Measurements from ENCODE around the gene UPB1. TPM values are rescaled to one million over a fixed set of nuclear protein-coding genes. Genes with fewer than 3 reads are reported as not detected.

Gene UPB1
- total RNA-seq, 2 donors from 2014 or later = 0.52 TPM; not detected in 1

GRCh38 chr22:24542641-24543040 is 47.5 kb downstream of the UPB1 start:
- peaks cover 0 to 38% of the 10 kb centered on the region in 2 donors for H3K36me3 ChIP-seq (replicated peaks in 1 of 2; ENCODE audit: insufficient read depth in 1 of 2, low read depth in 2 of 2)
- H3K27me3 ChIP-seq = no peaks in the 10 kb centered on the region
- peak; percentile 70 for ATAC-seq
- intact Hi-C loops (cut with DNase I) = no loop called here
- H3K27ac ChIP-seq = peak overlapping the region in 3 of 4 donors; percentile 11 to 48 (median 24)
- H3K4me3 ChIP-seq = no peak overlapping the region
- peak in 4 of 7 experiments; percentile 33 to 42 (median 38) for TF ChIP-seq CTCF (IDR thresholded peaks at IDR 0.05)
- TF ChIP-seq POLR2A (IDR thresholded peaks at IDR 0.05) = no peak
- 17 to 38% methylated on average over 2 to 8 of the region's 9 CpGs for WGBS, 2 donors
- H3K4me1 ChIP-seq = peaks cover 41% of the 10 kb centered on the region
- no peaks in the 10 kb centered on the region for H3K9me3 ChIP-seq
- peak; percentile 63 to 83 (median 72) for DNase-seq

GRCh38 chr22:24543185-24543601 is 48.1 kb downstream of the UPB1 start:
- WGBS, 2 donors = 47 to 55% methylated on average over 2 to 7 of the region's 7 CpGs
- peaks cover 41% of the 10 kb centered on the region for H3K4me1 ChIP-seq
- H3K27me3 ChIP-seq = no peaks in the 10 kb centered on the region
- ATAC-seq (no peak), DNase-seq (no peak)
- no peaks in the 10 kb centered on the region for H3K9me3 ChIP-seq
- TF ChIP-seq CTCF (IDR thresholded peaks at IDR 0.05) = no peak
- no peak for TF ChIP-seq POLR2A (IDR thresholded peaks at IDR 0.05)
- peak overlapping the region in 3 of 4 donors; percentile 11 to 48 (median 24) for H3K27ac ChIP-seq
- H3K36me3 ChIP-seq (replicated peaks in 1 of 2; ENCODE audit: insufficient read depth in 1 of 2, low read depth in 2 of 2) = peaks cover 0 to 41% of the 10 kb centered on the region in 2 donors
- H3K4me3 ChIP-seq = no peak overlapping the region
- intact Hi-C loops (cut with DNase I) = no loop called here

- Histone ChIP-seq H3K4me1 (peaks cover 43% of the 10 kb centered on the region), H3K36me3 (replicated peaks in 1 of 2; ENCODE audit: insufficient read depth in 1 of 2, low read depth in 2 of 2) (peaks cover 0 to 41% of the 10 kb centered on the region in 2 donors), H3K4me3 (no peak overlapping the region), H3K27ac (peak overlapping the region in 1 of 4 donors; percentile 24), H3K9me3 (no peaks in the 10 kb centered on the region), H3K27me3 (no peaks in the 10 kb centered on the region)
- ATAC-seq (no peak), DNase-seq (no peak)
- 73 to 92% methylated on average over 8 to 11 of the region's 11 CpGs for WGBS, 2 donors
- no peak for TF ChIP-seq POLR2A (IDR thresholded peaks at IDR 0.05)
- no peak for TF ChIP-seq CTCF (IDR thresholded peaks at IDR 0.05)
- intact Hi-C loops (cut with DNase I) = no loop called here
Measured at GRCh38 chr22:24543679-24544243, 48.6 kb downstream of the UPB1 start.

- no peak for ATAC-seq
- H3K36me3 ChIP-seq (replicated peaks in 1 of 2; ENCODE audit: insufficient read depth in 1 of 2, low read depth in 2 of 2) = peaks cover 0 to 22% of the 10 kb centered on the region in 2 donors
- TF ChIP-seq POLR2A (IDR thresholded peaks at IDR 0.05) (no peak), CTCF (IDR thresholded peaks at IDR 0.05) (no peak)
- H3K4me3 ChIP-seq = no peak overlapping the region
- 100% methylated on average over 4 of the region's 4 CpGs; no CpG with 5 or more reads in 1 of the 2 donors for WGBS, 2 donors
- H3K27ac ChIP-seq = no peak overlapping the region
- intact Hi-C loops (cut with DNase I) = no loop called here
- H3K9me3 ChIP-seq = no peaks in the 10 kb centered on the region
- no peaks in the 10 kb centered on the region for H3K27me3 ChIP-seq
- H3K4me1 ChIP-seq = peaks cover 68% of the 10 kb centered on the region
- no peak for DNase-seq
Measured at GRCh38 chr22:24548812-24549211, 53.7 kb downstream of the UPB1 start.
